Femur (tissue), 1 donor: ENCODE measurements around the gene PTPRU.

Experiments
- DNase-seq: peaks from one replicate; pipeline ENCODE4 v3.0.0-alpha.2; 2017

PTPRU gene

DNA sequence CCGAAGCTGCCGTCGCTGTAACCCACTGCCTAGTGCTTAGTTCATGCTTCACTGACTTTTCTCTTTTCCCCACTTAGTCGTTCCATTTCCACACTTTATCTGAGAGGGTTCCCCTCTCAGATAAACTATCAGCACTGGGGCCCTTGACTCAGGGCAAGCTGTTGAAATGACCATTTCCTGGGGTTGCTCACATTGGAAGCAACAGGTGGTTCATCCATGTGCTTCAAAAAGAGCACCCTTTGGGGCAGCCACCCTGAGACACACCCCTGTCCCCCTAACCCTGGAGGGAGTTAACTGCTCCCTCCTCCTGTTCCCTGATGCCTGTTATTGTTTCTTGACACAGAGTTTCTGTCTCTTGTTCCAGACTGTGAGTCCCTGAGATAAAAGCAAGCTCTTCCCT lies 107.2 kb downstream of the PTPRU start:
- DNase-seq = no peak

DNA sequence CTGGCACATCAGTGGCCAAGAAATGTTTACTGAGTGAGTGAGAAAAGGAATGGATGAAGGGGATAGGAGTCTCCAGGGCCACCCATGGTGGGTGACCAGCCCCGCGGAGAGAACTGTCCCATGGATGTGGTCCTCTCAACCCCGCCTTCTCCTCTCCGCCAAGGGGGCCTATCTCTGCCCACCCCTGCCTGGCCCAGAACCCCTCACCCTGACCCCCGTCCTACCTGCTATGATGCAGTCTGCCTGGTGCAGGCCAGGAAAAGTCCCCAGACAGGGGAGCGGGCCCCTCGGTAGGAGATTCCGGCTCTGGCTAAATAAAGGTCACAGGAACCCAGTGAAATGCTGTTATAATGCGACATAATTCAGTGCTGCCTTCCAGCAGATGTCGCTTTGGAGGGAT lies 107.6 kb downstream of the PTPRU start:
- DNase-seq = no peak

DNA sequence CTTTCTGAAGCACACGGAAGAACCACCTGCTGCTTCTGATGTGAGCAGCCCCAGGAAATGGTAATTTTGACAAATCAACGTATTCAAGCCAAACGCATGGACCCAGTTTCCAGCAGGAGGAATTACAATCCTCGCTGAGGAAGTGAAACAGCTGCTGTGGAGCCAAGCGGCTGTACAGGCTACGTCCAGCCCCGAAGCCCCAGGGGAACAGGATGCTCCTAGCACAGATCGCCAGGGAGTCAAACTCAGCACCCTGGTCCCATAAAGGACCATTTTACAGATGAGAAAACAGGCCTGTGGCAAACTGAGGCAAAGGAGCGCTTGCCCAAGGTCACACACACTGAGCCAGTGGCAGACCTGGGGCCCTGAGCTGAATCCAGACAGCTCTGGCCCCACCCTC lies 108.0 kb downstream of the PTPRU start:
- DNase-seq = no peak

DNA sequence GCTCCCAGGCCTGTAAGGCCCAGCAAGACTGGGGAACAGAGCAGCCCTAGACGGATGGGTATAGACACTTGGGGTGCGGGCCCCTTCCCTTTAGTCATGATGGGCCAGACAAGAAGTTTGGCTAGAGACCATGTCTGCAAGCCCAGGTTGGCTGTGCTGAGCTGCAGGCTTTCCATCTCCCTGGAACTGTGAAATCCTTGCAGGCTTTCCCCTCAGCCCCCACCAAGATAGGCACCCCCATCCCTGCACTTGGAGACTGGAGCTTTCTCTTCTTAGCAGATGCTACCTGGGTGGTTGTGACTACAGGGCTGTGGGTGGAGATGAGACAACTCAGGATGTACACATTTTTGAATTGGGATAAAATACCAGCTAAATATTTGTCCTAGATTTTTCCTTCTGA lies 110.3 kb downstream of the PTPRU start:
- DNase-seq = no peak

DNA sequence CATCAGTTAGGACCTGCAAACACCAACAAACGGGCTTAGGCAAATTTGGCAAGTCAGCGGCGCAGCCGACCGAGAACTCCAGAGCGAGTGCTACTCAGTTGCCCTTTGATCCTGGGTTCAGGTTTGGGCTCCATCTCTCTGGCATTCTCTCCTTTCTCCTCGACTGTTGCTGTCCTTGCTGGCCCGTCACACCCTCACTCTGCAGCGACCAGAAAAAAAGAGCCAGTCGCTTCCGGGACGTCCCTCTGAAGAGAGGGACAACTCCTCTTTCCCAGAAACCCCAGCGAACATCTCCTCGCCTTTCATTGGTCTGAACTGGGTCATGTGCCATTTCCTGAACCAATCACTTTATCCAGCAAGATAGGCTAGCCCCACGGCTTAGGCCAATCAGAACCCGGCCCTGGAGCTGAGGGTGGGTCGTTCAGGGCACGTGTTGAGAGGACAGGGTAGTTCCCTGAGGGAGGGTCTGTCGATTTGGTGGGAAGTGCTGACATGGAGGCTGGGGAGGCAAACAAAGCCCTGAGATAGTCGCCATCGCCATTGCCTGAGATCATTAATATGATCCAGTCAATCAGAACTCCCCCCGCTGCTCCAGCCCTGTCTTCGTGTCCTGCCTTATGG lies 113.7 kb downstream of the PTPRU start:
- DNase-seq = no peak

DNA sequence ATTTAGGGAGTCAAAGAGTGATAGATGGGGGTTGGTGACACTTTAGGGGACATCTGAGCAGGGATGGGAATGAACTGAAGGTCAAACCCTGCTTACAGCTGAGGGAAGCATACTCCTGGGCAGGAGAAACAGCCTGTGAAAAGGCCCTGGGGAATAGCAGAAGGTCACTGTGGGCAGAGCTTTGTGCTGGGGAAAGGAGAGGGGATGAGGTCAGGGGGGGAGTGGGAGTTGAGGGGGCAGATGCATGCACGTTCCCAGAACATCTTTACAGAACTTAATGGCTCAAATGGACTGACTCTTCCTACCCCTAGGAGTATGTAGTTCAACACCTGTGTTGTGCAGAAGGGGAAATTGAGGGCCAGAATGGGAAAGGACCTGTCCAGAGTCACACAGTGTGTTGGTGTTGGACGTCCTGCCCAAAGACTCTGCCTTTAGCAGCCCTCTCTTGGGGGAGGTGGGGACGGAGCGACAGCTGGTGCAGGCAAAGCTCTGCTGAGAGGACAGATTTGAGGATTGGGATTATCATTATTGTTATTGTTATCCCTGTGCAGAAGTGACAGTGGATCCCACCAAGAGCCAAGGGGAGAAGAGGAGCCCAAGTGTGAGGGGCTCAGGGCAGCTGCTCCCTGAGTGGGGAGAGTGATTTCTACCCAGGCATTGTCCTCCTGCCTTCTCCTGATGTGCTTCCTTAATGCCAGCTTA lies 116.5 kb downstream of the PTPRU start:
- DNase-seq = no peak

DNA sequence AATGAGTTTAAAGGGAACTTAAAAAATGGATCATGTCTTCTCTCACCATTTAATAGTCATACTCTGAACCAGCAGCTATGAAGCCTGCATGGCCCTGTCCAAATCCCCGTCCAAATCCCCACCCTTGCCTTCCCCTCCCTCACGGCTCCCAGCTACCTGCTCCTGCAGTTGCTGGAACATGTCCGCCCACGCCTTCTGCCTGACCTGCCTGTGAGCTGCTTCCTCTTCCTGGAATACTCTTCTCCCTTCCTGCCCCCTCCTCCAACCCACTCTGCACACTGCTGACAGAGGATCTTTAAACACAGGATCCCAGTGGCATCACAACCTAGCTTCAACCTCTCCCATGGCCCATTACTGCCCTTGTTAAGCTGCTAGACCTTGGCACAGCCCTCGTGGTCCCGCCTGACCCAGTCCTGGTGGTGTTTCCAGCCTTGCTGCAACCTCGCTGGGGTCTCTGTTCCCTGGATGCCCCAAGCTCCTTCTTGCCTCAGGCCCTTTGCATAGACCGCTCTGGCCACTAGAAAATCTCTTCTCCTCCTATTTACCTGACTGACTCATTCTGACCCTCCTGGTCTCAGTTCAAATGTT lies 118.3 kb downstream of the PTPRU start:
- no peak for DNase-seq

DNA sequence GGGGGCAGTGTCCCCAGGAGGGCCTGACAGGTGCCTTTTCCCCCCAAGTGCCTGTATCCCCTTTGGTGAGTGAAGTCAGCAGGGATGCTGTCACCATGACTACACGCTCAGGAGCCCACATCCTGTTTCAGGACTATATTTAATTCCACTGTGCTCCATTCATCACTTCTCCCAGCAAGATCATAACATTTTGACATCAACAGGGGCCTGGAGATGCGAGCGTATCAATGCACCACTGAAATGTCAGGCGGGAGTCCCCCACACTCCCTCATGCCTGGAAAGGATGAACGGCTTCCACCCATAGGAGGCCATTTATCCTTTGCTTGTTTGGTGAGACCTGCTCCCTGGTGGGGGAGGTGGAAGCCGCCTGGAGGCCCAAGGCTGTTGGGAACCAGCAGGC lies 119.1 kb downstream of the PTPRU start:
- DNase-seq = no peak

DNA sequence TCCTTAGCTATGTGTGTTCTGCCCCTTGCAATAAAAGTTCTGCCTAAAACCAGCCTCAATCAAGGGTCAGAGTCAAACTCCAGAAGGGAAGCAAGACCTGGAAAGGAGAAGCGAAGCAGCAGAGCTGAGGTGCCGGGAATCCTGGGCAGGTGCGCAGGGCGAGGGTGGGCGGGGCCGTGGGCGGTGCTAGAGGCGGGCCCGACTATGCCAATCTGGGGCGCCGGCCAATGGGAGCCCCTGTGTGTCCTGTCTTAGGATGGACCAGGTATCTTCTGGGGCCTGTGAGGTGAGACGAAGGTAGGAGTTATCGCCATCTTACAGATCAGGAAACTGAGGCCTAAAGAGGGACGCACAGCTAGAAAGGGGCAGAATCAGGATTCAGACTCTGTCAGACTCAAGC lies 120.3 kb downstream of the PTPRU start:
- DNase-seq = no peak

DNA sequence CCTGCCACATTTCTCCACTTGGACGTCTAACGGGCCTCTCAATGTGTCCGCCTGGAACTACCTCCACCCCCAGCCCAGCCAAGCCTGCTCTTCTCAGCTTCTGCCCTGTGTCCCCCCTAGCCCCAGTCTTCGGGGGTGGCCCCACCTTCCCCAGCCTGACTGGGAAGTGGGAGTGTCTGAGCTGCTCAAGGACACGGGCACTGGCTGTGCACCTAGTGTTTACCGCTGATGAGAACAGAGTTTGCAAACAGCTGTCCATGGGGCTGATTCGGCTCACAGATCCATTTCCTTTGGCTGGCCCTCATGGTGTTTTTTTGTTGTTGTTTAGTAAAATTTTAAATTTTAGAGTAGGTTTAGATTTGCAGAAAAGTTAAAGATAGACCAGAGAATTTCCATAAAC lies 121.1 kb downstream of the PTPRU start:
- no peak for DNase-seq

DNA sequence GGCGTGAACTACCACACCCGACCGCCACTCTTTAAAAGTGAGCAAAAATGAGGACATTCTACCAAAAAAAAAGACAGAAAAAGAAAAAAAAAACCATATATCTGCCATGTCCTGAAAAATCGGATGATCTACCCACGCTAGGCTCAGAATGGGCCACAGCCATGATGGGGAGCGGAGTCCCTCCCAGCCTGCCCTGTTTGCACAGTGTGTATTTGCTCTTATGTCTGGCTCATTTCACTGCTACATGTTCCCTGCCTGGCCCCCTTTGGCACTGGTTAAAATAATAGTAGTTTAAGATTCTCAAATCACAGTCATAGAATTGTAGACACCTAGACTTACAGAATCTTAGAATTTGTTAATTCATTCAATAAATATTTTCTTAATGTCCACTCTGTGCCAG lies 121.9 kb downstream of the PTPRU start:
- no peak for DNase-seq

DNA sequence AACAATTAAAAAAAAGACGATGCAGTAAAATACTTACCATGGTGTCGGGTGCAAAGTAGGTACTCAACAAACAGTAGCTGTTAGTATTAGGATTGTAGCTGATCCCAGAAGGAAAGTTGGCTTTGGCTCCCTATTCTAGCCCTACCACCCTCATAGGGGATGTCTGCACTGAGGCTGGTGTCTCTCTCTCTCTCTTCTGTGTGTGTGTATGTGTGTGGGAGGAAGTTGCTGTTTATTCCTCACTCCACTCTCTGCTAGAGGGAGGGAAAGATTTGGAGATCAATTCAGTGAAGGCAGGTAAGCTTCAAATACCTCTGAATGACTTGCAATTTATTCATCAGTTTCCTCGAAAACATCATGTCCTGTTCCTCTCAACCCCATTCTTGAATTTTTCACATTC lies 124.4 kb downstream of the PTPRU start:
- DNase-seq = no peak

DNA sequence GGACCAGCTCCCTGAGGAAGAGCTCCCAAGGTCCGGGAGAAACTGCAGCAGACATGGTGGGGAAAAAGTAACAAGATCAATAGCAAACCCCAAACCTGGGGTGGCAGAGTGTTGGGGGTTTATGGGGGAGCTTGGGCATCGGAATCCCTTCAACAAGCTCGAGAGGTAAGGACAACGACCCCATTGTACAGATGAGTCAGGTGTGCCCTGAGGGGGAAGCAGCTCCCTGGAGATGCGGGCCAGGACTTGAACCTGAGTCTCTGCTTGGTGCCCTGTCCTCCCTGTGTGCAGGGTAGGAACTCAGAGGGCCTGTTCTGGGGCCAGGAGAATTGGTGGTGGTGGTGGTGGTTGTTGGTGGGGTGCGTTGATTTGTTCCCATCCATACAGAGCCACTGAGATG lies 125.4 kb downstream of the PTPRU start:
- no peak for DNase-seq

DNA sequence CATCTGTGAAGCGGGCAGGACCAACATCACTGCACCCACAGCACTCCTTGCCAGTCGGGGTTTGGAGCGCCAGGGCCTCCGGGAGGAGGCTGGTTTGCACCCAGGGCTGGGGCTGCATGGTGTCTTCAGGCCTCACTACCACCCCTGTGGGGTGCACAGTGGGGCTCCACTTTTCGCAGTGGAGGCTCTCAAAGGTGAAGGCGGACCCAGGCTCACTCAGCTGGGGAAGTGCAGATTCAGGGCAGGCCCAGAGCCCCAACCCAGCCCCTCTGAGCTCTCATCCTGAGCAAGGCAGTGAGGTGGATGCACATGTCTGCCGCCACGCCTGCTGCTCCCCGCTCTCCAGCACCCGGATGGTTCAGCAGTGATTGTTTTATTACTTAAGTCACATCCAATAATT lies 125.8 kb downstream of the PTPRU start:
- no peak for DNase-seq

DNA sequence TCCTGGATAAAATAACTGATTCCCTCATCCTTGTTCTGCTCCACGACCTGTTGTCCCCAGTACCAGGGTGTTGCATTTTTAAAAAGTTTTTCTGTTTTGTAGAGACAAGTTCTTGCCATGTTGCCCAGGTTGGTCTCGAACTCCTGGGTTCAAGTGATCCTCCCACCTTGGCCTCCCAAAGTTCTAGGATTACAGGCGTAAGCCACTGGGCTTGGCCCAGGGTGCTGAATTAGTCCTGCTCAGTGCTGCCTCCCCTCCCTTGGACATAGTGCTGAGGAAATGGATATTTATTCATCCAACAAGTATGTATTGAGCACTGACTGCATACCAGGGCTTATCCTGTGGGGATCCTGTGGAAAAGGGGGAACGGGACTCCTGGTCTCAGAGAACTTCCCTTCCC lies 126.4 kb downstream of the PTPRU start:
- DNase-seq = no peak

DNA sequence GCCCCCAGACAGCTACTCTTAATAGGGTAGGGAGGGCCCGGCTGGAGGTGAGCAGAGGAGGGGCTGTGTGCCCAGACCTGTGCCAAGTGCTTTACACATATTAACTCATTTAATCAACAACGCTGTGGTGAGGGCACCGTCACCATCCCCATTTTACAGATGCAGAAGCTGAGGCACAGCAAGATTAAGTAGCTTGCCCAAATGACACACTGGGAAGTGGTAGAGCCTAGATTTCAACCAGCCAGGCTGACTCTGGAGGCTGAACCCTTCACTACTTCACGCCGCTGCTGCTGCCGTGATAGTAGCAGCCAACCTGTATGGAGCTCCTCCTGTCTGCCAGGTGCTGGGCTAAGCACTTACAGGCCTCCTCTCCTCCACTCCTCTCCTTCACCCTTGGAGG lies 127.2 kb downstream of the PTPRU start:
- DNase-seq = no peak

DNA sequence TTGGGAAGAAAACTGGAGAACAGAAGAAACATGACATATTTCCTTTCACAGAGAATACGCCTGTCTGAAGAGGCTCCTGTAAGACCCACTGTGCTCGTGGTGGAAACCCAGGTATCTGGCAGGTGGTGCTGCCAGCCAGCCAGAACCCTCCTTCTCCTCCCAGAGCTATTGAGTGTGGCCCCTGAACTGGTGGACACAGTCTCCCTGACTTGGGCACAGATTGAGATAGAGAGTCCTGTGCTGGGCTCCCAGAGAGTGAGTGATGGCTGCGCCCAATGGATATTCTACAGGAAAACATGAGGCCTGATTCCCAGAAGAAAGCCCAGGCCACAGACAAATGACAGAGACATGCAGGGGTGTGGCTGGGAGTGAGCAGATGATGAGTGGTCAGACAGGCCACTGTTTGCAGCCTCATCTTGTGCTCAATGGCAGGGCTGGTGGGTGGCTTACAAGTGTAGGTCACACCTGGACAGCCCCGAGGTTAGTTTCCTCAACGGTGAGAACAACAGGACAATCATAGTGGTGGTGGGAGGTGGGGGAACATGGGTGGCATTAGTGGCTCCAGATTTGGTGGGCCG lies 127.9 kb downstream of the PTPRU start:
- DNase-seq = no peak

DNA sequence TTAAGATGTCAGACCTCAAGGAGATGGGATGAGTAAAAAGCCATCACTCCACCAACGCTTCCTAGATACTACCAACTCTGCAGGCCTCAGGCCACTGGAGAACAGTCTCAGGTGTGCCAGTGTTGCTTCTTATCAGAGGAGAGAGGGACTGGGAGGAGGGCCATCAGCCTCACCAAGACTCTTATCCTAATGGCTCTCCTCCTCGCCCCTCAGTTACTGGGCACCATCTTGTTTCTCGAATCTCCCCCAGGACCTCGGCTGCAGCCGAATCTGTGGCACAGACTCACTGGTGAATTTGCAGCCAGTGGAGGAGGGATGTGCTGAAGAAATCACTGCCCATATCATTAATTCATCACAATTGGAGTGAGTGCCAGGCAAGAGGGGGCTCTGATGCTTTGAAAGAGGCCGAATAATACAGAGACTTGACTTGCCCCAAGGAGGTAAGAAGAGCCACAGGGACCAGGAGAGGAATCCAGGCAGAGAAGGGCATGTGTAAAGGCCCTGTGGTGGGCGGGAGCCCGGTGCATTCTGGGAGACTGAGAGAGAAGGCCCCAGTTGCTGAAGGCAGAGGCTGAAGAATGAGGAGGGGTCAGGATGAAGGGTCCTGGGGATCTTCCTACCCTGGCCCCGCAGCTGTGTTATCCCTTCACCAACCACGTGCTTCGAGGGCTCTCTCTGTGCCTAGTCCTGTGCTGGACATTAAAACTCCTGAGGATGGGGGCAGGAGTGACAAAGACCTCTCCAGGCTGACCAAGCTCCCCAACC lies 129.8 kb downstream of the PTPRU start:
- DNase-seq = no peak

DNA sequence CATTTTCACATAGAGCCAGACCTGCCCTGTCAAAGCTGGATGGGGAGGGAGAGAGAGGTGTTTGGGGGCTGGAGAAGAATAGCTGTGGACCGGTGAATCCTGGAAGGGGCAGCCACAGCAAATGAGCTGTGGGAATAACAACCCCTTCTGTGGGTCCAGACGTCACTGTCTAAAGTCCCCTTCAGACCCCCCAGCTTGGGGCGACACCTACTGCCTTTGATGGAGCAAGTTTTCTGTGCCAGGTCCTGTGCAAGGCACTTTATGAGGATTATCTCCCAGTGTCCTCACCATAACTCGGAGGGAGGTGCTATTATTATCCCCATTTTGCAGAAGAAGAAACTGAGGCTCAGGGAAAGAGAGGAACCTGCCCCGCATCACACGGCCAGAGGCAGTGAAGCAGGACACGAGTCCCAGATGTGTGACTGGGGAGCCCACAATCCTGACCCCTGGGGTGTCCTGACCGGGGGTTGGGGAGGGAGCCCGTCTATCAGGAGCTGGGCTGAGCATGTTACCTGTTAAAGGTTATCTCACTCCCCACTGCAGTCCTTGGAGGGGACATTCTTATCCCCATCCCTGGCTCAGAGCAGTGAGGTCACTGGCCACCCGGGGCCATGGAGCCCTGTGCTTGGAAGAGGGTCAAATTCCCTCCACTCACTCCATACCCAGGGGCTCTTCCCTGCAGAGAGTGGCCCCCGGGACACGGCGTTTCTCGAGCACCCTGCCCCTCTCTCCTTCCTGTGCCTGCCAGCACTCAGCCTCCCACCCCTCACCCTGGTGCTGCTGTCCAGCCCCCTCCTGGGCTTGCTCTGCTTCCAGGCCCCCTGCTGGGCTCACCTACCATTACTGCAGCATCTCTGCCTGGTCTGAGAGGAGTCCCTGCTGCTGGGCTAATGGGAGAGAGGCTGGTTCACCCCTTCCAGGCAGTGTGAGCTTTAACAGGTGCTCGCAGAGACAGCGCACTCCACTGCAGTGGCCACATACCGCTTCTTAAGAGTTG lies 132.9 kb downstream of the PTPRU start:
- no peak for DNase-seq

DNA sequence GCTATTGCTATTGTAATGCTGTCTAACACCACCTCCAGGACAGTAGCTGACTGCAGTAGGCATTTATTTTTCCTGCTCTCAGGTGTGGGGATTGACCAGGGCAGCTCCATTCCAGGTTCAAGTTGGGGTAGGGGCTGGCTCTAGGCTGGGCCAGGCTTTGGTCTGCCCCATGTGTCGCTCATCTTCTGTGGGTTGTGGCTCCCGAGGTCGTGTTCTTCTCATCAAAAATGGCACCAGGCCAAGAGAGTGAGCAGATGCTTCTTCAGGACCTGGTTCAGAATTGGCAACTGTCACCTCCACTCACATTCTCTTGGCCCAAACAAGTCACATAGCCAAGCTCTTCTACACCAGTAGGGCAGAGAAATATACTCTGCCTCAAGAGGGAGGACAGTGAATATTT lies 133.7 kb downstream of the PTPRU start:
- DNase-seq = no peak

DNA sequence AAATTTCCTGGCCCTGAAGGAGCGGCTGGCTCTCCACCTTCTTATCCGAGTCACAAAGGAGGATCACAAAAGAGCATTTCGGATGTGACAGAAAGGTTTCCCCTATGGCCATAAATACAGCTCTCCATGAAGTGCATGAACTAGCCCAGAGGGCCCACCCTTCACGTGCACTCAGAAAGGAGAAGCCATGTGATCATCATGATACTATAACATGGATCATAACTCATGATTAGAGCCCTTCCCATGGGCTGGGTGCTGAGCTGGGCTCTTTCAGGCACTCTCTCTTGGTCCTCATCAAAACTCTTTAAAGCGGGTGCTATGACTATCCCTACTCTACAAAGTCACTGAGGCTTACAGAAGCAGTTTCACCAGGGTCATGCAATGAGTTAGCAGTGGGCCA lies 135.0 kb downstream of the PTPRU start:
- DNase-seq = no peak

DNA sequence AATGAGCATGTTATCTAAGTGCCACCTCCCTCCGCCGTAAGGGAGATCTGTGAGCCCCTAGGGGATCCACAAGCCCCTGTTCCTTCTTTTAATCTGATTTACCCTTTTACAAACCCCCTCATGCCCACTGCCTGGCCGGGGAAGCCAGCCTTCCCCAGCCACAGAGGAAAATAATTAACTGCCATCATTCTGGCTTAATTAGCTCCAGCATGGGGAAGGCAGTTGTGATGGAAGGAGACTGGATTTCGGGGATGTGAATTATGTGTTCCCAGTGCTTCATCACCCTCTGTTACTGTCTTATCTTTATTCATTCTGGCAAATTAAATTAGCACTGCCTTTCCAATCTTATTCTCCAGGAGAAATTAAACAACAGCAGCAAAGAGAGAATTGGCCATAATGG lies 135.8 kb downstream of the PTPRU start:
- DNase-seq = no peak
